ENCODE measurements around the gene KRTAP12-4.
"Not testable (repeated sequence)": the region's sequence is repeated elsewhere in the genome, so short reads cannot be mapped to it uniquely, and the experiment has no call there.

Gene KRTAP12-4

DNA sequence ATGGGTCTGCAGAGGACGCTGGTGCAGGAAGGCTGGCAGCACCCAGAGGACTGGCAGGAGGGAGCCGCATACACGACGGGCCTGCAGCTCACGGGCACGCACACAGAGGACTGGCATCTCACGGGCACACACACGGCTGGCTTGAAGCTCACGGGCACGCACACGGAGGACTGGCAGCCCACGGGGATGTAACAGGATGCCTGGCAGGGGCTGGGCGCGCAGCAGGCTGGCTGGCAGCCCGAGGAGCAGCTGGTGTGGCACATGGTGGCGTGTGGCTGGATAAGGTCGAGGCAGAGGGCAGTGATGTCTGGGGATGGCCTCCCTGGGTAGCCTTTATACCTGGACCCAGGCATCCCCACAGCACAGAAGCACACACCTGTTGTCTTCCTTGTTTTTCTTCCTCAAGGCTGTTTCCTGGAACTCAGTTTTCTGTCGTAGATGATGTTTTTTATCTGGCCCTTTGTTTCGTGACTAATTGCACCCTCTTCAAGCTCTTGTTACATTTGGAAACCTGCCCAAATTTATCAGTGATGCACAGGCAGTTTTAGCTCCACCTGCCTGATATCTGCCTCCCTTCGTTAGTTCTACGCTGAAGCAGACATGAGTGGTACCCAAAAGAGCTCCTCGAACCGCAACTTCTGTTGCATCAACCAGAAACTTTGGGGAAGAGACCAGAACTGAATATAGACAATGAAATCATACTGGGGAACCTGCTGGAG is 27.6 kb upstream of the KRTAP12-4 start, which contains the start of gene KRTAP12-1:
Gene KRTAP12-1, minus strand, starts transcription at position 303 of the 719 bp plus-strand sequence. Its CDS starts 40 bp downstream, at position 263.
- H3K9me3 Mint-ChIP-seq, result no peaks in the 10 kb centered on the region
- ATAC-seq (ENCODE audit: low read depth), result no peak
- peaks cover 29% of the 10 kb centered on the region for H3K27me3 Mint-ChIP-seq
- DNase-seq (ENCODE audit: low spot score in 2 of 2), result no peak
- no peaks in the 10 kb centered on the region for H3K36me3 Mint-ChIP-seq
- no peak within 1 kb of the TSS for H3K27ac Mint-ChIP-seq
- no peak within 1 kb of the TSS for H3K4me3 Mint-ChIP-seq
- H3K4me1 Mint-ChIP-seq, result no peaks in the 10 kb centered on the region

DNA sequence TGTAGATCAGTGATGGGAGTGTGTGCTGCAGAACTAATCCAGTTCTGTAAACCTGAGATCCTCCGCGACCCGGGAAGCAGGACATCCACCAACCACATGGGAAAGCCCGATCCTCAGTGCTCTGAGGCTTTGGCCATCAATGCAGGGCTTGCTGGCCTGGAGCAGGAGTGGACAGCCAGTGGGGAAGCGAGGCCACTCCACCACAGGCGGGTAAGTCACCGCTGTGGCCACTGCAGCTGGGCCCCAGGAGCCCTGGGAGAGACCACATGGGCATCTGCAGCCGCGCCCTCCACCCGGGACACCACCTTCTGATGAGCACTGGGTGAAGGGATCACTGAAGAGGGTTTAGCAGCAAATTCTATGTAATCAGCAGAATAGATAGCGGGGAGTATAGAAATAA is 26.7 kb upstream of the KRTAP12-4 start:
- DNase-seq (ENCODE audit: low spot score in 2 of 2) (no peak), ATAC-seq (ENCODE audit: low read depth) (no peak)
- Mint-ChIP-seq H3K36me3 (no peaks in the 10 kb centered on the region), H3K4me3 (no peak overlapping the region), H3K9me3 (no peaks in the 10 kb centered on the region), H3K27me3 (peaks cover 24% of the 10 kb centered on the region), H3K4me1 (no peaks in the 10 kb centered on the region), H3K27ac (no peak overlapping the region)

DNA sequence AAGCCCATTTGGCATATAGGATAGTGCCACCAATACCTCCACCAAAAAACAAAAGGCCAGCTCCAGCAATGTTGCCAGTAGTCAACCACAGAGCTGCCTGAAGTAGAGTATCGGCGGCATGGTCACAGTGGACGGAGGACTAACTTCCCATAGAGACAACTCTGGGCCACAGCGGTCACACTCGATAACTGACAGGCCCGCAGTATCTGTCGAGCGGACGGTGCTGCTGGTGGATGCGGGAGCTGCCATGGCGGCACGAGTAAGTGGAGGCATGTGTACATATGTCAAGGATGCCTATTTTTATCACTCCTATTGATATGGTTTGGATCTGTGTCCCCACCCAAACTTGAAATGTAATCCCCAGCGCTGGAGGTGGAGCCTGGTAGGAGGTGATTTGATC is 23.4 kb upstream of the KRTAP12-4 start:
- no peak overlapping the region for H3K27ac Mint-ChIP-seq
- peaks cover 4% of the 10 kb centered on the region for H3K36me3 Mint-ChIP-seq
- no peak for DNase-seq (ENCODE audit: low spot score in 2 of 2)
- peaks cover 4% of the 10 kb centered on the region for H3K9me3 Mint-ChIP-seq
- H3K4me1 Mint-ChIP-seq, result no peaks in the 10 kb centered on the region
- peaks cover 19% of the 10 kb centered on the region for H3K27me3 Mint-ChIP-seq
- no peak for ATAC-seq (ENCODE audit: low read depth)
- no peak overlapping the region for H3K4me3 Mint-ChIP-seq

DNA sequence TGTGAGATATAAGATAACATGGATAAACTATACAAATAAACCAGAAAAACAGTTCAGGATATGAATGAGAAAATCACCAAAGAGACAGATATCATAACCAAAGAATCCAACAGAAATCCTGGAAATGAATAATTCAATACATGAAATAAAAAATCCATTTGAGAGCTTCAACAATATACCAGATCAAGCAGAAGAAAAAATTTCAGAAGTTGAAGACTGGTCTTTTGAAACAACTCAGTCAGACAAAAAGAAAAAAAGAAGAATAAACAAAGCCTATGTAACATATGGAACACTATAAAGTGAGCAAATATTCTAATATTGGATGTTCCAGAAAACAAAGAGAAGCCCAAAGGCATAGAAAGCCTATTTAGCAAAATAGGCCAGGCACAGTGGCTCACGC is 17.5 kb upstream of the KRTAP12-4 start:
- no peaks in the 10 kb centered on the region for H3K4me1 Mint-ChIP-seq
- DNase-seq (ENCODE audit: low spot score in 2 of 2) (no peak), ATAC-seq (ENCODE audit: low read depth) (no peak)
- peaks cover 11% of the 10 kb centered on the region for H3K9me3 Mint-ChIP-seq
- H3K36me3 Mint-ChIP-seq, result peaks cover 7% of the 10 kb centered on the region
- peaks cover 15% of the 10 kb centered on the region for H3K27me3 Mint-ChIP-seq
- no peak overlapping the region for H3K27ac Mint-ChIP-seq
- H3K4me3 Mint-ChIP-seq, result no peak overlapping the region

GRCh38 chr21:44670642-44671432 is 16.4 kb upstream of the KRTAP12-4 start:
- peaks cover 20% of the 10 kb centered on the region for H3K27me3 Mint-ChIP-seq
- peaks cover 11% of the 10 kb centered on the region for H3K9me3 Mint-ChIP-seq
- H3K4me3 Mint-ChIP-seq, result no peak overlapping the region
- ATAC-seq (ENCODE audit: low read depth) (no peak), DNase-seq (ENCODE audit: low spot score in 2 of 2) (no peak)
- H3K4me1 Mint-ChIP-seq, result no peaks in the 10 kb centered on the region
- H3K27ac Mint-ChIP-seq, result no peak overlapping the region
- peaks cover 7% of the 10 kb centered on the region for H3K36me3 Mint-ChIP-seq

DNA sequence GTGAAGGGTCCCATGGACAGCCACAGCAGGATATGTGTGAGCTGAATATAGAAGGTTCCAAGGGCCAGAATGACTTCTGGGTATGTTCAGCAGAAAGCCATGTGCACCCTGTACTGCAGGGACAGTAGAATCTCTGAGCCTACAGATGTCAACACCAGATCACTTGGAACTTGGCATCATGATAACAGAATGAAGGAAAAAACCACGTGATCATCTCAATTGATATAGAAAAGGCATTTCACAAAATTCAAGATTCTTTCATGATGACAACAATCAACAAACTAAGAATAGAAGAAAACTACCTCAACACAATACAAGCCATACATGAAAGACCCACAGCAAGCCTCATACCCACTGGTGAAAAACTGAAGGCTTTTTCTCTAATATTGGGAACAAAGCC is 13.2 kb upstream of the KRTAP12-4 start:
- Mint-ChIP-seq H3K27me3 (peaks cover 16% of the 10 kb centered on the region), H3K9me3 (peaks cover 8% of the 10 kb centered on the region), H3K4me1 (no peaks in the 10 kb centered on the region), H3K36me3 (peaks cover 4% of the 10 kb centered on the region), H3K4me3 (no peak overlapping the region), H3K27ac (no peak overlapping the region)
- DNase-seq (ENCODE audit: low spot score in 2 of 2), result no peak
- no peak for ATAC-seq (ENCODE audit: low read depth)

DNA sequence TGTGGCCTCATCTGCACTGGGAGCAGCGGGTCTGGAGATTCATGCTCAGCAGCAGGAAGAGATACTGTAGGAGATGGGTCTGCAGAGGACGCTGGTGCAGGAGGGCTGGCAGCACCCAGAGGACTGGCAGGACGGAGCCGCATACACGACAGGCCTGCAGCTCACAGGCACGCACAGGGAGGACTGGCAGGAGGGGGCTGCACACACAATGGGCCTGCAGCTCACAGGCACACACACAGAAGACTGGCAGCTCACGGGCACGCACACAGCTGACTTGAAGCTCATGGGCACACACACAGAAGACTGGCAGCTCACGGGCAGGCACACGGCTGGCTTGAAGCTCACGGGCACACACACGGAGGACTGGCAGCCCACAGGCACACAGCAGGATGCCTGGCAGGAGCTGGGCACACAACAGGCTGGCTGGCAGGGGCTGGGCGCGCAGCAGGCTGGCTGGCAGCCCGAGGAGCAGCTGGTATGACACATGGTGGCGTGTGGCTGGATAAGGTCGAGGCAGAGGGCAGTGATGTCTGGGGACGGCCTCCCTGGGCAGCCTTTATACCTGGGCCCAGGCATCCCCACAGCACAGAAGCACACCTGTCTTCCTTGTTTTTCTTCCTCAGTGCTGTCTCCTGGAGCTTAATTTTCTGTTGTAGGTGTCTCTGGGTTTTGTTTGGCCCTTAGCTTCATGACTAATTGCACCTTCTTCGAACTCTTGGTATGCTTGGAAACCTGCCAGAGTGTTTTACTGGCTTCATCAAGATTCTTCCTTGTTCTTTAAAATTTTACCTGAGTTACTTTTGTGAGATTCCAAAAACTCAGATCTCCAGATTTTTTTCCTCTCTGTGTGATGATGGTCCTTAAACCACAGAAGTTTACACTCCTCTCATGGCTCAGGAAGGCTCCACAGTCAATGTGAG is 12.2 kb upstream of the KRTAP12-4 start, which contains the start of gene KRTAP12-2:
Gene KRTAP12-2, minus strand, starts transcription at position 527 of the 920 bp plus-strand sequence. Its CDS starts 41 bp downstream, at position 486.
- H3K9me3 Mint-ChIP-seq, result peaks cover 10% of the 10 kb centered on the region
- H3K4me1 Mint-ChIP-seq, result no peaks in the 10 kb centered on the region
- no peak within 1 kb of the TSS for H3K4me3 Mint-ChIP-seq
- DNase-seq (ENCODE audit: low spot score in 2 of 2), result no peak
- H3K27ac Mint-ChIP-seq, result no peak within 1 kb of the TSS
- H3K27me3 Mint-ChIP-seq, result peaks cover 20% of the 10 kb centered on the region
- peaks cover 4% of the 10 kb centered on the region for H3K36me3 Mint-ChIP-seq
- ATAC-seq (ENCODE audit: low read depth), result no peak

- DNase-seq (ENCODE audit: low spot score in 2 of 2), result no peak
- peaks cover 10% of the 10 kb centered on the region for H3K9me3 Mint-ChIP-seq
Measured at GRCh38 chr21:44664691-44665090, 10.2 kb upstream of the KRTAP12-4 start.

DNA sequence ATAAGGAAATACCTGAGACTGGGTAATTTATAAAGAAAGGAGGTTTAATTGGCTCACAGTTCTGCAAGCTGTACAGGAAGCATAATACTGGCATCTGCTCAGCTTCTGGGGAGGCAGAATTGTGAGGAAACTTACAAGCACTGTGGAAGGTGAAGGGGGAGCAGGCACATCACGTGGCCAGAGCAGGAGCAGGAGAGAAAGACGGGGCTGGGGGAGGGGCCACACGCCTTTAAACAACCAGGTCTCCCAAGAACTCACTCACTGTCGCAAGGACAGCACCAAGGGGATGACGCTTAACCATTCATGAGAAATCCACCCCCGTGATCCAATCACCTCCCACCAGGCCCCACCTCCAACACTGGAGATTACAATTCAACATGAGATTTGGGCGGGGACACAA is 7.1 kb upstream of the KRTAP12-4 start:
- H3K9me3 Mint-ChIP-seq, result peaks cover 12% of the 10 kb centered on the region
- DNase-seq (ENCODE audit: low spot score in 2 of 2); H3K4me3 Mint-ChIP-seq; H3K4me1 Mint-ChIP-seq; H3K36me3 Mint-ChIP-seq; H3K27ac Mint-ChIP-seq; ATAC-seq (ENCODE audit: low read depth): not testable (repeated sequence)
- peaks cover 14% of the 10 kb centered on the region for H3K27me3 Mint-ChIP-seq

More at GRCh38 chr21:44664691-44665090, 10.2 kb upstream of the KRTAP12-4 start:
- H3K27me3 Mint-ChIP-seq, result peaks cover 20% of the 10 kb centered on the region
- no peak overlapping the region for H3K4me3 Mint-ChIP-seq
- H3K36me3 Mint-ChIP-seq, result peaks cover 4% of the 10 kb centered on the region
- H3K27ac Mint-ChIP-seq, result no peak overlapping the region
- no peaks in the 10 kb centered on the region for H3K4me1 Mint-ChIP-seq
- no peak for ATAC-seq (ENCODE audit: low read depth)

GRCh38 chr21:44658913-44659595 is 4.6 kb upstream of the KRTAP12-4 start:
- H3K4me1 Mint-ChIP-seq, result peaks cover 7% of the 10 kb centered on the region
- H3K36me3 Mint-ChIP-seq, result peaks cover 1% of the 10 kb centered on the region
- peaks cover 10% of the 10 kb centered on the region for H3K27me3 Mint-ChIP-seq
- H3K9me3 Mint-ChIP-seq, result peaks cover 15% of the 10 kb centered on the region
- no peak overlapping the region for H3K27ac Mint-ChIP-seq
- no peak for ATAC-seq (ENCODE audit: low read depth)
- no peak for DNase-seq (ENCODE audit: low spot score in 2 of 2)
- no peak overlapping the region for H3K4me3 Mint-ChIP-seq

DNA sequence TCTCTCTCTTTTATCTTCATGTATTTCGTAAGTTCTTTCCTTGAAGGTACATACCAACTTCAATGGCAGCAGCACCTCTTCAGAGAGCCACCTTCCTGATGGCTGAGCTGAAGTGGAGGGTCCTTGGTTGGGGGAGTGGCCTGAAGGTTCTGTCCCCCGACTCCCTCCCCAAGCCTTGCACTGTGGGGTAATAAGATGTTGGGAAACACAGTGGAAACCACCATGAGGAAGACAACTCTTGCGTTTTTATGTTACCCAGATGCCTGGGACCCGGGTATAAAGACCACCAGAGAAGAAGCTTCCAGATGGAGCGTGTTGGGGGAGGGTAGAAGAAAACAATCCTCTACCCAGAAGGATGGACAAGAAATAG is 4.1 kb upstream of the KRTAP12-4 start:
- peaks cover 7% of the 10 kb centered on the region for H3K4me1 Mint-ChIP-seq
- H3K27ac Mint-ChIP-seq, result no peak overlapping the region
- ATAC-seq (ENCODE audit: low read depth) (no peak), DNase-seq (ENCODE audit: low spot score in 2 of 2) (no peak)
- no peak overlapping the region for H3K4me3 Mint-ChIP-seq
- H3K27me3 Mint-ChIP-seq, result peaks cover 10% of the 10 kb centered on the region
- H3K9me3 Mint-ChIP-seq, result peaks cover 15% of the 10 kb centered on the region
- peaks cover 1% of the 10 kb centered on the region for H3K36me3 Mint-ChIP-seq

DNA sequence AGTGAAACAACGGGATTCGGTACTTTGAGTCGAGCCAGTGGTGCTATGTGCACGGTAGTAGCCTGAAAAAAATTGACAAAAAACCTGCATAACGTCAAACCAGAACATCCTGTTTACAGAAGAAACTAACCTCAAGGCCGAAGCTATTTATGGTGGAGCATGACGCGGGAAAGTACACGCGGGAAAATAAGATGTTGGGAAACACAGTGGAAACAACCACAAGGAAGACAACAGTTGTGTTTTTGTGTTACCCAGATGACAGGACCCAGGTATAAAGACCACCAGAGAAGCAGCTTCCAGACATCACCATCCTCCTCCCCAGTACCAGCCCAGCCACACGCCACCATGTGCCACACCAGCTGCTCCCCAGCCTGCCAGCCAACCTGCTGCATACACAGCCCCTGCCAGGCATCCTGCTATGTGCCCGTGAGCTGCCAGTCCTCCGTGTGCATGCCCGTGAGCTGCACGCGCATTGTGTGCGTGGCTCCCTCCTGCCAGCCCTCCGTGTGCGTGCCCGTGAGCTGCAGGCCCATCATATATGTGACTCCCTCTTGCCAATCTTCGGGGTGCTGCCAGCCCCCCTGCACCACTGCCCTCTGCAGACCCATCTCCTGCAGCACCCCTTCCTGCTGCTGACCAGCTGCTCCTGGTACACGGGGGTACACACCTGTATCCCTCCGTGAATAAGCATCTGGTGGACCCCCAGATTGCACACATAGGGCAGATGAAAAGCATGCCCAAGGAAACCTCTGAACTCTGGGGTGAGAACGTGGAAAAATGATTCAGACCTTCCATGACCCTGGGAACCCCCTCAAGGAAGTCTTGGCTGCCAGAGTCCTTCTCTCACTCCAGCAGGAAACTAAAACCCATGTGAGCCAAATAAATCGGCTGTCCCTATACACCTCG is 3.4 kb upstream of the KRTAP12-4 start, which contains the start of gene KRTAP12-3:
Gene KRTAP12-3, plus strand, starts transcription at position 298 of the 906 bp plus-strand sequence. Its CDS starts 48 bp downstream, at position 346.
- peaks cover 1% of the 10 kb centered on the region for H3K36me3 Mint-ChIP-seq
- H3K4me3 Mint-ChIP-seq, result peak within 1 kb of the TSS; percentile 46
- peaks cover 10% of the 10 kb centered on the region for H3K27me3 Mint-ChIP-seq
- H3K27ac Mint-ChIP-seq, result no peak within 1 kb of the TSS
- H3K9me3 Mint-ChIP-seq, result peaks cover 15% of the 10 kb centered on the region
- DNase-seq (ENCODE audit: low spot score in 2 of 2) (no peak), ATAC-seq (ENCODE audit: low read depth) (peak; percentile 53)
- peaks cover 7% of the 10 kb centered on the region for H3K4me1 Mint-ChIP-seq

Data from memory B cell (primary cell).